Osteocyte (in vitro differentiated cells): ENCODE results near the gene ZSWIM7. TPM values are rescaled to one million over a fixed set of nuclear protein-coding genes. Genes with fewer than 3 reads are reported as not detected.

Source experiments
- DNase-seq: peaks from one replicate; pipeline ENCODE4 v3.0.0; 2021; ENCODE audit warnings: mixed read lengths; ENCODE audit not compliant: unreplicated experiment; ENCODE audit errors: extremely low spot score
- H3K27ac Mint-ChIP-seq: one replicate; pipeline ENCODE4 v1.8.0; 2021; ENCODE audit warnings: mild to moderate bottlenecking, mixed read lengths; ENCODE audit not compliant: unreplicated experiment
- H3K27me3 Mint-ChIP-seq: one replicate; pipeline ENCODE4 v1.8.0; 2021; ENCODE audit warnings: mixed read lengths; ENCODE audit not compliant: unreplicated experiment
- H3K36me3 Mint-ChIP-seq: one replicate; pipeline ENCODE4 v1.8.0; 2021; ENCODE audit warnings: mixed read lengths; ENCODE audit not compliant: unreplicated experiment
- H3K4me1 Mint-ChIP-seq: one replicate; pipeline ENCODE4 v1.8.0; 2021; ENCODE audit warnings: mixed read lengths; ENCODE audit not compliant: unreplicated experiment
- H3K4me3 Mint-ChIP-seq: one replicate; pipeline ENCODE4 v1.8.0; 2021; ENCODE audit warnings: mild to moderate bottlenecking, moderate library complexity, mixed read lengths; ENCODE audit not compliant: unreplicated experiment
- H3K9me3 Mint-ChIP-seq: one replicate; pipeline ENCODE4 v1.8.0; 2021; ENCODE audit warnings: mixed read lengths; ENCODE audit not compliant: unreplicated experiment
- long read RNA-seq: library from polyadenylated mRNA; unstranded; transcript quantifications from one replicate; pipeline ENCODE4 v2.0.0, GENCODE V29; 2021
- total RNA-seq: library from RNA; stranded (reverse); gene quantifications from 2 replicates; pipeline ENCODE4 v1.2.1, GENCODE V29; 2021
- TF ChIP-seq, protein P1 (sequence below): fragments of 200-600 bp; sonication (generic); IDR thresholded peaks from 2 replicates; pipeline ENCODE4 v1.5.0; 2021; ENCODE audit warnings: antibody characterized with exemption, mild to moderate bottlenecking, moderate library complexity

The ZSWIM7 gene, protein sequence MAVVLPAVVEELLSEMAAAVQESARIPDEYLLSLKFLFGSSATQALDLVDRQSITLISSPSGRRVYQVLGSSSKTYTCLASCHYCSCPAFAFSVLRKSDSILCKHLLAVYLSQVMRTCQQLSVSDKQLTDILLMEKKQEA
- total RNA-seq = 20.3 and 22.2 TPM in 2 replicates
- long read RNA-seq, transcript ZSWIM7-215 (8 exons, 721 nt) = minor isoform, 6 of 48 reads
- long read RNA-seq, transcript ZSWIM7-201 (5 exons, 2,008 nt) = major isoform, 8 of 48 reads
- long read RNA-seq, partial matches to known transcripts = 0 of 48 reads
- long read RNA-seq, other reads (novel, unspliced or antisense) = 24 of 48 reads

DNA sequence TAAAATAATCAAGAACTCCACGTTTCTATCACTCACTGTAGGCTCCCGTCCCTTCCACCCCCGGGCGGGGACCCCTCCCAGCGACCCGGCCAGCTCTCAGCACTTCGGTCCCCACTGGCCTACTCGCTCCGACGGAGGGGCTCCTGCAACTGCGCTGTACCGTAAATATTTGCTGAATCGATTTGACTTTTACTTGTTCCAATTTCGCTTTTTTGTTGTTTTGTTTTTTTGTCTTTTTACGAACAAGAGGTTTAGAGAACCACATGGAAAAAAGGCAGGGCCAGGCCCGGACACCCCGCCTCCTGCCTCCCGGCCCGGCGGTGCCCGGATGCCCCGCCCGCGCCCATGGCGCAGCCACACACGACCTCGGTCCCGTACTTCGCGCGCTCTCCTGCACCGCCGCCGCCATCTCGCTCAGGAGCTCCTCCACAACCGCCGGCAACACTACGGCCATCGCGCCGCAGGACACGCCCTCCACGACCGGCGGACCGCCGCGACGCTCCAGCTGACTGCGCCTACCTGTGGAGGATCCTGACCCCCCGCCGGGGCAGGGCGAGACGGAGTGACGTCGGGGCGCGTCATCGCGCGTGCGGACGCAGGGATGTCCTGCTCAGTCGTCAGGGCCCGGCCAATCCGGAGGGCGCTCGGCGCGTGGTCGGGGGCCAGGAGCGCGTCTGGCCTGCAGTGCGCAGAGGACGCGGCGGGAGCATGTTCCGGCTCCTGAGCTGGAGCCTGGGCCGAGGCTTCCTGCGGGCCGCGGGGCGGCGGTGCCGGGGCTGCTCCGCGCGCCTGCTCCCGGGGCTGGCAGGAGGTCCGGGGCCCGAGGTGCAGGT is at the start of gene ZSWIM7, which contains the start of gene TTC19:
Gene ZSWIM7 (minus strand): TSS at position 564 of the 833 bp plus-strand sequence. CDS start 110 bp downstream, at position 454.
Gene TTC19 (plus strand): TSS at position 684 of the 833 bp plus-strand sequence. CDS start 25 bp downstream, at position 709.
- Mint-ChIP-seq H3K27me3 (no peaks in the 10 kb centered on the region), H3K27ac (peak within 1 kb of the TSS; percentile 98), H3K9me3 (no peaks in the 10 kb centered on the region), H3K36me3 (peaks cover 31% of the 10 kb centered on the region), H3K4me1 (peaks cover 35% of the 10 kb centered on the region), H3K4me3 (peak within 1 kb of the TSS; percentile 93)
- peak; percentile 97 for DNase-seq
- TF ChIP-seq, protein P1, sequence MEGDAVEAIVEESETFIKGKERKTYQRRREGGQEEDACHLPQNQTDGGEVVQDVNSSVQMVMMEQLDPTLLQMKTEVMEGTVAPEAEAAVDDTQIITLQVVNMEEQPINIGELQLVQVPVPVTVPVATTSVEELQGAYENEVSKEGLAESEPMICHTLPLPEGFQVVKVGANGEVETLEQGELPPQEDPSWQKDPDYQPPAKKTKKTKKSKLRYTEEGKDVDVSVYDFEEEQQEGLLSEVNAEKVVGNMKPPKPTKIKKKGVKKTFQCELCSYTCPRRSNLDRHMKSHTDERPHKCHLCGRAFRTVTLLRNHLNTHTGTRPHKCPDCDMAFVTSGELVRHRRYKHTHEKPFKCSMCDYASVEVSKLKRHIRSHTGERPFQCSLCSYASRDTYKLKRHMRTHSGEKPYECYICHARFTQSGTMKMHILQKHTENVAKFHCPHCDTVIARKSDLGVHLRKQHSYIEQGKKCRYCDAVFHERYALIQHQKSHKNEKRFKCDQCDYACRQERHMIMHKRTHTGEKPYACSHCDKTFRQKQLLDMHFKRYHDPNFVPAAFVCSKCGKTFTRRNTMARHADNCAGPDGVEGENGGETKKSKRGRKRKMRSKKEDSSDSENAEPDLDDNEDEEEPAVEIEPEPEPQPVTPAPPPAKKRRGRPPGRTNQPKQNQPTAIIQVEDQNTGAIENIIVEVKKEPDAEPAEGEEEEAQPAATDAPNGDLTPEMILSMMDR = no peak

DNA sequence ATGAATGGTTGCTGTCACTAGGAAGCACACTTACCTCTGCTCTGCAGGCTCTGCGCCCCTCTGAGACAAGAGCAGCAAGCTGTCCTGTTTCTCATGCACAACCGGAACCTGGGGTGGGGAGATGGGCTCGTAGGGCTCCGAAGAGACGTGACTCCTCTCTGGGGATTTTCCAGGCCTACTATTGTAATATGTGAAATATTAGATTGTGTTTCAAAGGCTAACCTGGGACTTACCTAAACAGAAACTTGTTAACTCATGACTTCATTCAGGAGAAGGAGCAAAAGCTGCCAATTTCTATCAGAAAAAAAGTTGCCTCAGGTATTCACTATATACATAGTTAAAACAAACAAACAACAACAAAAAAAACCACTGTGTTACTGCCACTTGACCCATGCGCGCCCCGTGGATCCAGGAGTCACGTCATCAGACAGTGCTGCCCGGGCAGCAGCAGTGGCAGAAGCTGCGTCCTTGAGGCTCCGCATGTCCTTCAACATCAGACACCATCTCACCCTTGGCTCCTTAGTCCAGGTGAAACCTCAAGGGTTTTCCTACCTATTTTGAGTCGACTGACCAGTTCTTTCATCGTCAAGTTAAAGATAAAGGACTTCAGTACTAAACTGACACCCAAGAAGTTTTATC is 49.4 kb upstream of the ZSWIM7 start:
- TF ChIP-seq, protein P1 = no peak
- peaks cover 57% of the 10 kb centered on the region for H3K36me3 Mint-ChIP-seq
- H3K4me3 Mint-ChIP-seq = no peak overlapping the region
- no peak for DNase-seq
- H3K4me1 Mint-ChIP-seq = peaks cover 6% of the 10 kb centered on the region
- peaks cover 12% of the 10 kb centered on the region for H3K9me3 Mint-ChIP-seq
- H3K27me3 Mint-ChIP-seq = no peaks in the 10 kb centered on the region
- H3K27ac Mint-ChIP-seq = no peak overlapping the region

DNA sequence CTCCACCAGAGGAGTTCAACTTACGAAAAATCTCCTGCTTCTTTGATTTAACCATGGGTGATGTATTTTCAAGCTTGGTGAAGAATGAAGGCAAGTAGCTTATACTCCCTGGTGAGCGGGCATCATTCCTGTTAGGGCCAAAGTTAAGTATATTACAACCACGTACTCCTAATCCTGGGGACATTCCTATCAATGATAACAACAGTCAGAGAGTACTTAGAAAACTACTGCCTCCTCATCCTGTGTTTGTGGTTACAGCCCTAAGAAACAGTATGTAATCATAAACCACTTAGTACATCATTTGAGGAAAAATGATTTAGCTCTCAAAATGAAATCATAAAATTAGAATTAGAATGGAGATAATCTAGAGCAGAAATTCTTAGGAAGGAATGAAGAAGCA is 47.5 kb upstream of the ZSWIM7 start:
- H3K4me1 Mint-ChIP-seq = no peaks in the 10 kb centered on the region
- H3K9me3 Mint-ChIP-seq = no peaks in the 10 kb centered on the region
- no peak overlapping the region for H3K4me3 Mint-ChIP-seq
- peaks cover 53% of the 10 kb centered on the region for H3K36me3 Mint-ChIP-seq
- H3K27me3 Mint-ChIP-seq = no peaks in the 10 kb centered on the region
- no peak overlapping the region for H3K27ac Mint-ChIP-seq
- no peak for DNase-seq
- TF ChIP-seq, protein P1 = no peak

DNA sequence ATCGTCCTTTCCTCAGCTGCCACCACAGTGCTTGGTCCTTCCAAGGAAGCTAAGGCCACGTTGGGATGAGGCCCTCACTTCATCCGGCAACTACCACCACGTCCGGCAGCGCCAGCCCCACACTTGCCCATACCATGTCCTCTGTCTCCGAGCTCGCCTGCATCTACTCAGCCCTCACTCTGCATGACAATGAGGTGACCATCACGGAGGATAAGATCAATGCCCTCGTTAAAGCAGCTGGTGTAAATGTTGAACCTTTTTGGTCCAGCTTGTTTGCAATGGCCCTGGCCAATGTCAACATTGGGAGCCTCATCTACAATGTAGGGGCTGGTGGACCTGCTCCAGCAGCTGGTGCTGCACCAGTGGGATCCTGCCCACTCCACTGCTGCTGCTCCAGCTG is 45.0 kb upstream of the ZSWIM7 start:
- TF ChIP-seq, protein P1 = no peak
- no peaks in the 10 kb centered on the region for H3K4me1 Mint-ChIP-seq
- no peaks in the 10 kb centered on the region for H3K27me3 Mint-ChIP-seq
- no peak overlapping the region for H3K27ac Mint-ChIP-seq
- H3K4me3 Mint-ChIP-seq = no peak overlapping the region
- no peak for DNase-seq
- peaks cover 61% of the 10 kb centered on the region for H3K36me3 Mint-ChIP-seq
- H3K9me3 Mint-ChIP-seq = no peaks in the 10 kb centered on the region
